IMR-90 (cell line): Measurements from ENCODE around the gene SLC25A33. TPM values are rescaled to one million over a fixed set of nuclear protein-coding genes. Genes with fewer than 3 reads are reported as not detected.
A peak's percentile ranks its signal among the peaks of the same experiment; 100 is the strongest.

ENCODE experiments used
- ATAC-seq: fragments of 200-7000 bp; cut with Tn5 transposase; 2 replicates; pipeline ENCODE4 v1.9.1; 2020; ENCODE audit warnings: low read depth, mild to moderate bottlenecking, moderate library complexity
- BruUV-seq: library from RNA; stranded (reverse); fragments of 400-500 nt; replicated peaks from 2 replicates; lab custom pipeline; 2021; lab: Mats Ljungman, UMichigan
- CTCF ChIA-PET: fragments of 300-600 bp; formaldehyde crosslinking; extraction: SDS; loops from one replicate; lab custom pipeline; 2021; ENCODE audit warnings: antibody characterized with exemption; lab: Yijun Ruan, JAX
- POLR2A ChIA-PET: fragments of 300-600 bp; sonication (Branson Sonifier 250); formaldehyde crosslinking; loops from one replicate; lab custom pipeline; 2022; ENCODE audit warnings: antibody characterized with exemption; ENCODE audit not compliant: unreplicated experiment; lab: Charles Lee
- DNase-seq: peaks from one replicate; pipeline ENCODE4 v3.0.0; 2013
- H2AFZ ChIP-seq: replicated peaks from 2 replicates; pipeline ENCODE3; 2013; ENCODE audit warnings: low read length, mild to moderate bottlenecking; ENCODE audit not compliant: poor library complexity
- H2AK5ac ChIP-seq: 2 replicates; pipeline ENCODE4 v1.6.1; 2013; ENCODE audit warnings: low read depth, low read length, inconsistent platforms
- H2AK9ac ChIP-seq: replicated peaks from 2 replicates; pipeline ENCODE3; 2013; ENCODE audit warnings: mild to moderate bottlenecking, low read depth, low read length, moderate library complexity; ENCODE audit not compliant: poor library complexity
- H2BK120ac ChIP-seq: 2 replicates; pipeline ENCODE4 v1.6.1; 2013; ENCODE audit warnings: low read depth, low read length, inconsistent platforms
- H2BK15ac ChIP-seq: 3 replicates; pipeline ENCODE4 v1.6.1; 2013; ENCODE audit warnings: low read depth, low read length, inconsistent platforms
- H2BK20ac ChIP-seq: 2 replicates; pipeline ENCODE4 v1.6.1; 2013; ENCODE audit warnings: low read depth, mild to moderate bottlenecking, inconsistent platforms, low read length, moderate library complexity
- H2BK5ac ChIP-seq: 2 replicates; pipeline ENCODE4 v1.6.1; 2013; ENCODE audit warnings: mild to moderate bottlenecking, low read depth, low read length, inconsistent platforms; ENCODE audit not compliant: poor library complexity, severe bottlenecking
- H3K14ac ChIP-seq: replicated peaks from 2 replicates; pipeline ENCODE4 v1.6.1; 2013; ENCODE audit warnings: low read depth, low read length, inconsistent platforms
- H3K18ac ChIP-seq: 2 replicates; pipeline ENCODE4 v1.6.1; 2013; ENCODE audit warnings: low read depth, low read length, control low read depth
- H3K23ac ChIP-seq: 2 replicates; pipeline ENCODE4 v1.6.1; 2013; ENCODE audit warnings: low read depth, low read length, inconsistent platforms
- H3K27ac ChIP-seq: 2 replicates; pipeline ENCODE4 v1.5.1; 2013; ENCODE audit warnings: mild to moderate bottlenecking, control low read depth, low read length; ENCODE audit not compliant: insufficient read depth
- H3K27me3 ChIP-seq: 2 replicates; pipeline ENCODE4 v1.6.1; 2013; ENCODE audit warnings: low read length; ENCODE audit not compliant: control insufficient read depth, insufficient read depth
- H3K36me3 ChIP-seq: 2 replicates; pipeline ENCODE4 v1.6.1; 2013; ENCODE audit warnings: low read length, mixed read lengths; ENCODE audit not compliant: control insufficient read depth, insufficient read depth
- H3K4ac ChIP-seq: 2 replicates; pipeline ENCODE4 v1.6.1; 2013; ENCODE audit warnings: low read depth, low read length, inconsistent platforms
- H3K4me1 ChIP-seq: 2 replicates; pipeline ENCODE4 v1.6.1; 2013; ENCODE audit warnings: low read length, mixed read lengths; ENCODE audit not compliant: control insufficient read depth, insufficient read depth
- H3K4me2 ChIP-seq: 2 replicates; pipeline ENCODE4 v1.6.1; 2013; ENCODE audit warnings: low read depth, mild to moderate bottlenecking, control low read depth, low read length, moderate library complexity
- H3K4me3 ChIP-seq: 2 replicates; pipeline ENCODE4 v1.5.1; 2013; ENCODE audit warnings: low read depth, mild to moderate bottlenecking, control low read depth, low read length, moderate library complexity; ENCODE audit not compliant: insufficient read depth
- H3K56ac ChIP-seq: 2 replicates; pipeline ENCODE4 v1.6.1; 2013; ENCODE audit warnings: low read length, inconsistent platforms; ENCODE audit not compliant: insufficient read depth; ENCODE audit errors: extremely low read depth
- H3K79me1 ChIP-seq, 2 experiments: 2 replicates each; pipeline ENCODE4 v1.6.1; 2013; ENCODE audit warnings: low read length in 2 of 2, inconsistent platforms in 1 of 2, low read depth in 1 of 2
- H3K9ac ChIP-seq: 2 replicates; pipeline ENCODE4 v1.6.1; 2013; ENCODE audit warnings: low read depth, low read length, control low read depth
- H3K9me1 ChIP-seq: 2 replicates; pipeline ENCODE4 v1.6.1; 2013; ENCODE audit warnings: low read length, inconsistent platforms; ENCODE audit not compliant: insufficient read depth
- H3K9me3 ChIP-seq: 2 replicates; pipeline ENCODE4 v1.6.1; 2013; ENCODE audit warnings: low read length; ENCODE audit not compliant: control insufficient read depth, insufficient read depth
- H4K20me1 ChIP-seq: 2 replicates; pipeline ENCODE4 v1.6.1; 2013; ENCODE audit warnings: low read length, inconsistent platforms; ENCODE audit not compliant: insufficient read depth
- H4K5ac ChIP-seq: 2 replicates; pipeline ENCODE4 v1.6.1; 2013; ENCODE audit warnings: mild to moderate bottlenecking, low read depth, low read length, control low read depth
- H4K8ac ChIP-seq, 2 experiments: 2 replicates each; pipeline ENCODE4 v1.6.1; 2013; ENCODE audit warnings: low read depth in 2 of 2, low read length in 2 of 2, control low read depth in 1 of 2, inconsistent platforms in 1 of 2
- H4K91ac ChIP-seq: 2 replicates; pipeline ENCODE4 v1.6.1; 2013; ENCODE audit warnings: low read depth, low read length, inconsistent platforms; ENCODE audit not compliant: insufficient read depth
- BHLHE40 ChIP-seq: fragments of 150-350 bp; IDR thresholded peaks from 2 replicates; pipeline ENCODE4 v1.6.1; 2016; ENCODE audit warnings: mild to moderate bottlenecking, low read depth, low read length
- WGBS, 2 experiments: methylation state at CpG; one replicate each; pipeline versions ENCODE4 v1.1.5 to v1.1.7; 2013; ENCODE audit warnings: missing lambda C conversion rate in 2 of 2; ENCODE audit not compliant: insufficient read length in 1 of 2; ENCODE audit errors: extremely low coverage in 2 of 2; 5-methylcytosine and 5-hydroxymethylcytosine counted together
- dilution Hi-C: fragments of 300-500 bp; cut with HindIII; formaldehyde crosslinking; loops from one replicate; pipeline ENCODE4 v1.14.3; 2018; ENCODE audit warnings: low sequenced_read_pairs; ENCODE audit not compliant: unreplicated experiment
- in situ Hi-C: fragments of 300-500 bp; cut with MboI; formaldehyde crosslinking; loops from 3 replicates; pipeline ENCODE4 v1.14.3; 2019; ENCODE audit warnings: low sequenced_read_pairs, inconsistent platforms, mixed read lengths
- intact Hi-C: fragments of 100-400 bp; cut with micrococcal nuclease; formaldehyde crosslinking; loops from 2 replicates; pipeline ENCODE4 v1.10.0; 2022
- polyA plus RNA-seq, 3 experiments: library from polyadenylated mRNA; depleted of rRNA; stranded (reverse); fragments of >200 nt; gene quantifications; 2 replicates each; pipeline ENCODE4 v1.2.3, GENCODE V29; 2012; ENCODE audit warnings: low replicate concordance in 1 of 3
- total RNA-seq: library from RNA; depleted of rRNA; stranded (reverse); fragments of >200 nt; gene quantifications from 2 replicates; pipeline ENCODE4 v1.2.3, GENCODE V29; 2012

The SLC25A33 gene
- total and polyA plus RNA-seq, 2 of the 4 experiments (the other 2 are of a cell fraction): 2.5 to 3.0 TPM

DNA sequence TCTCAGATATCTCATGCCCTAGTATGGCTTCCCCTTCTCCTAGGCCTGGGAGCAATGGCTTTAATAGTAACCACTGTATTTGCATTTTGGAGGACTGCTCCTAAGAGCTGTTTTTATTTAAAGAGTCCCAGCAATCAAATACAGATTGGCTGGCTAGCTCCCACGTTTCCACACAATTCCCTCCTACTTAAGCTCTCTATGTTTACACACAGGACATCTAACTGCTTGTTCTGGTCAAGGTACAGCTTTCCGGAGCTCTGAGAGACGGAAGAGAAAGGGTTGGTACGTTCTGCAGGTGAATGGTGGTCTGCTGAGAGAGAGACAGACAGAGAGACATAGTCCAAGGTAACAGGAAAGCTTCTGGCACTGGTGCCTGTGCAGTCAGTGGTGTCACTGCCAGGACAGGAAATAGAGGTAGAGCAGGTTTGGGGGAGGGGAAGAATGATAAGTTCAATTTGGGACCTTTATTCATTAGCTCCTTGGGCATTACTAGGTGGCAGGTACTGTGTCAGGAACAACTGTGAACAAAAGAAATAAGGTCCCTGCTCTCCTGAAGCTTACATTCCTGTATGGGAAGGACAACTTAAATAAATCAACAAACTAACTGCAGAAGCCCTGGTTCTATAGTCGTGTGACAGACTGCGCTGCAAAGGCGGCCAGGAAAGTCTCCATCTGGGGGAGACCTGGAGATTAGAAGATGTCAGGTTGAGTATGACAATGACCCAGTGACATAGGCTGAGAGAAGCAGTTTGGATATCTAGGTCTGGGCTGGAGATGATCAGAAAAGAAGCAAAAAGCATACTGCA lies 1.2 kb upstream of the SLC25A33 start:
- Histone ChIP-seq H4K20me1 (peaks cover 18% of the 10 kb centered on the region), H3K4me3 (no peak overlapping the region), H2AK5ac (no peak overlapping the region), H3K4me2 (no peak overlapping the region), H3K79me1 (peaks cover 7 to 22% of the 10 kb centered on the region in 2 experiments; a peak in 3 of 4 replicates), H3K27ac (no peak overlapping the region), H3K4me1 (0 out of 2 replicates have a peak, but pooled peaks cover 2% of the 10 kb centered on the region), H3K4ac (no peak overlapping the region), H3K18ac (no peak overlapping the region), H4K8ac (peak overlapping the region in 1 of 2 experiments; percentile 31; a peak in 1 of 4 replicates), H2BK15ac (no peak overlapping the region; the same call in 2 of the 3 replicates), H3K36me3 (no peaks in the 10 kb centered on the region), H3K9me1 (peaks cover 3% of the 10 kb centered on the region; the same call in 1 of the 2 replicates), H2BK5ac (no peak overlapping the region), H2AK9ac (no peak overlapping the region), H4K91ac (no peak overlapping the region), H2BK120ac (no peak overlapping the region), H3K23ac (no peak overlapping the region), H4K5ac (no peak overlapping the region), H3K9me3 (no peaks in the 10 kb centered on the region), H3K9ac (no peak overlapping the region), H2BK20ac (no peak overlapping the region), H2AFZ (no peak overlapping the region), H3K56ac (no peak overlapping the region), H3K14ac (no peak overlapping the region), H3K27me3 (no peaks in the 10 kb centered on the region)
- dilution Hi-C loops (no loop called here), intact Hi-C loops (no loop called here), in situ Hi-C loops (no loop called here)
- TF ChIP-seq BHLHE40: no peak
- ChIA-PET POLR2A (no interaction called here), CTCF (no interaction called here)
- no peak for DNase-seq
- 100% methylated on average over 2 of the region's 7 CpGs; no CpG with 5 or more reads in 1 of the 2 experiments for WGBS, 2 experiments
- ATAC-seq: no peak
- no TSS peak for BruUV-seq
